ENCODE data around the gene MYO9B.

DNA sequence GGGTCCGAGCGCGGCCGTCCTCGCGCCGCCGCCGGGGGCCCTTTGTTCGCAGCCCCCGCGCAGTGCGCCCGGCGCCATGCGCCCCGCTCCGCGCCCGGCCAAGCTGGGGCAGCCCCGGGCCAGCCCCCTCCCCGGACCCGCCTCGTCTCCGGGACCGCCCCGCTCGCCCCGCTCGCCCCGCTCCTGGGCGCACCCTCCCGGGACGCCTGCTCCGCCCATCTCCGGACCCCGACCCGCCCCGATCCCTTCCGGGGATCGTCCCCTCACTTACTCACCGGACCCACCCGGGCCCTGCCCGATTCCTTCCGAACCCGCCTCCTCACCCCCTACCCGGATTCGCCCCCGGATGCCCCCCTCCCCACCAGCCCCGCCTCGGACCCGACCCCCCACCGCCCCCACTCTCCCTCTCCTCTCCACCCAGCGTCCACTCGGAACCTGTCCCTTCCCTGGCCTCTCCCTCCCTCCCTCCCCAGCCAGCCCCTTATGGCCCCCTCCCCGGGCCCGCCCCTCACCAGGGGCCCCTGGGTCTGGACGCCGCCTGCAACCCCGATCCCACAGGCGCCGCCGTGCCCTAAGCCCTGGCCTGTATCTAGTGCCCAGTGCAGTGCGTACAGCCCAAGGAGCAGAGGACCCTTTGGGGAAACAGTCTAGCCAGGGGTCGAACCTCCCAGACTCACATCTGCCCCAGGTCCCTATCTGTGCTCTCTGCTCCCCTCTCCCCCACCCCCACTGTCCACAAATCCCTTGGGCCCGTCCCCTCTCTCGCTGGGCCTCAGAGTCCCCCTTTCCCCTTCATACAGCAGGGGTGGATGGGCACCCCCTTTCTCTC is 48.7 kb upstream of the MYO9B start, which contains the start of gene CPAMD8:
- TF ChIP-seq, protein P1, sequence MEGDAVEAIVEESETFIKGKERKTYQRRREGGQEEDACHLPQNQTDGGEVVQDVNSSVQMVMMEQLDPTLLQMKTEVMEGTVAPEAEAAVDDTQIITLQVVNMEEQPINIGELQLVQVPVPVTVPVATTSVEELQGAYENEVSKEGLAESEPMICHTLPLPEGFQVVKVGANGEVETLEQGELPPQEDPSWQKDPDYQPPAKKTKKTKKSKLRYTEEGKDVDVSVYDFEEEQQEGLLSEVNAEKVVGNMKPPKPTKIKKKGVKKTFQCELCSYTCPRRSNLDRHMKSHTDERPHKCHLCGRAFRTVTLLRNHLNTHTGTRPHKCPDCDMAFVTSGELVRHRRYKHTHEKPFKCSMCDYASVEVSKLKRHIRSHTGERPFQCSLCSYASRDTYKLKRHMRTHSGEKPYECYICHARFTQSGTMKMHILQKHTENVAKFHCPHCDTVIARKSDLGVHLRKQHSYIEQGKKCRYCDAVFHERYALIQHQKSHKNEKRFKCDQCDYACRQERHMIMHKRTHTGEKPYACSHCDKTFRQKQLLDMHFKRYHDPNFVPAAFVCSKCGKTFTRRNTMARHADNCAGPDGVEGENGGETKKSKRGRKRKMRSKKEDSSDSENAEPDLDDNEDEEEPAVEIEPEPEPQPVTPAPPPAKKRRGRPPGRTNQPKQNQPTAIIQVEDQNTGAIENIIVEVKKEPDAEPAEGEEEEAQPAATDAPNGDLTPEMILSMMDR (IDR thresholded peaks at IDR 0.05 in 2 of 3, conservative IDR thresholded peaks at IDR 0.05 in 1 of 3; ENCODE audit: insufficient read depth in 2 of 3, low read depth in 1 of 3, low read length in 3 of 3): no peak
- TF ChIP-seq EP300 (IDR thresholded peaks at IDR 0.05; ENCODE audit: low read length): no peak
- TF ChIP-seq, protein P2, sequence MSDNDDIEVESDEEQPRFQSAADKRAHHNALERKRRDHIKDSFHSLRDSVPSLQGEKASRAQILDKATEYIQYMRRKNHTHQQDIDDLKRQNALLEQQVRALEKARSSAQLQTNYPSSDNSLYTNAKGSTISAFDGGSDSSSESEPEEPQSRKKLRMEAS (CRISPR knock-in tag; IDR thresholded peaks at IDR 0.05): no peak
